ENCODE results near the gene HORMAD2. TPM values are rescaled to one million over a fixed set of nuclear protein-coding genes. Genes with fewer than 3 reads are reported as not detected.

The HORMAD2 gene
- total and polyA plus RNA-seq, 2 donors (not counting 1 experiment from before 2014, with no cell fraction given), result not detected

GRCh38 chr22:30183271-30183670 lies 103.0 kb downstream of the HORMAD2 start:
- WGBS (ENCODE audit: insufficient coverage), result 85% methylated on average over 3 of the region's 3 CpGs
- Histone ChIP-seq H3K4me1 (ENCODE audit: control insufficient read depth in 2 of 2, insufficient read depth in 2 of 2, low read length in 2 of 2) (no peaks in the 10 kb centered on the region), H3K36me3 (replicated peaks in 1 of 2; ENCODE audit: control extremely low read depth in 1 of 2, control insufficient read depth in 1 of 2, extremely low read depth in 1 of 2, insufficient read depth in 2 of 2, low read length in 1 of 2) (no peaks in the 10 kb centered on the region), H2AFZ (ENCODE audit: insufficient read depth, low read depth, low read length, poor library complexity, severe bottlenecking) (no peak overlapping the region), H3K9me3 (ENCODE audit: control extremely low read depth in 1 of 3, control insufficient read depth in 2 of 3, insufficient read depth in 1 of 3, low read length in 2 of 3) (no peaks in the 10 kb centered on the region), H3K4me2 (replicated peaks; ENCODE audit: low read depth, low read length, poor library complexity, severe bottlenecking) (no peak overlapping the region), H3K79me2 (ENCODE audit: control insufficient read depth, insufficient read depth, low read length) (no peaks in the 10 kb centered on the region), H4K20me1 (ENCODE audit: control insufficient read depth, insufficient read depth, low read length, poor library complexity, severe bottlenecking) (no peaks in the 10 kb centered on the region), H3K27me3 (replicated peaks in 1 of 4; ENCODE audit: control extremely low read depth in 1 of 4, control insufficient read depth in 3 of 4, insufficient read depth in 4 of 4, low read length in 3 of 4) (peaks cover 0 to 7% (median 0%) of the 10 kb centered on the region in 4 experiments), H3K9ac (ENCODE audit: low read length) (no peak overlapping the region), H3K27ac (ENCODE audit: low read length in 2 of 2) (no peak overlapping the region), H3K4me3 (ENCODE audit: control extremely low read depth in 1 of 5, extremely low read depth in 1 of 5, insufficient read depth in 1 of 5, low read depth in 2 of 5, low read length in 4 of 5) (no peak overlapping the region)
- DNase-seq (no peak), ATAC-seq (ENCODE audit: low read depth) (no peak)
- CTCF ChIA-PET, result no interaction called here
- no peaks in the 10 kb centered on the region for H3K4me1 Mint-ChIP-seq
- POLR2A ChIA-PET, result no interaction called here
- H3K27me3 Mint-ChIP-seq, result peaks cover 40% of the 10 kb centered on the region
- TF ChIP-seq, protein P1, sequence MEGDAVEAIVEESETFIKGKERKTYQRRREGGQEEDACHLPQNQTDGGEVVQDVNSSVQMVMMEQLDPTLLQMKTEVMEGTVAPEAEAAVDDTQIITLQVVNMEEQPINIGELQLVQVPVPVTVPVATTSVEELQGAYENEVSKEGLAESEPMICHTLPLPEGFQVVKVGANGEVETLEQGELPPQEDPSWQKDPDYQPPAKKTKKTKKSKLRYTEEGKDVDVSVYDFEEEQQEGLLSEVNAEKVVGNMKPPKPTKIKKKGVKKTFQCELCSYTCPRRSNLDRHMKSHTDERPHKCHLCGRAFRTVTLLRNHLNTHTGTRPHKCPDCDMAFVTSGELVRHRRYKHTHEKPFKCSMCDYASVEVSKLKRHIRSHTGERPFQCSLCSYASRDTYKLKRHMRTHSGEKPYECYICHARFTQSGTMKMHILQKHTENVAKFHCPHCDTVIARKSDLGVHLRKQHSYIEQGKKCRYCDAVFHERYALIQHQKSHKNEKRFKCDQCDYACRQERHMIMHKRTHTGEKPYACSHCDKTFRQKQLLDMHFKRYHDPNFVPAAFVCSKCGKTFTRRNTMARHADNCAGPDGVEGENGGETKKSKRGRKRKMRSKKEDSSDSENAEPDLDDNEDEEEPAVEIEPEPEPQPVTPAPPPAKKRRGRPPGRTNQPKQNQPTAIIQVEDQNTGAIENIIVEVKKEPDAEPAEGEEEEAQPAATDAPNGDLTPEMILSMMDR (IDR thresholded peaks at IDR 0.05), result no peak
- no peak for TF ChIP-seq EZH2 (IDR thresholded peaks at IDR 0.05; ENCODE audit: borderline replicate concordance, insufficient read depth, low read depth, low read length, poor library complexity, severe bottlenecking)
- intact Hi-C loops (cut with micrococcal nuclease), result no loop called here
- no peak overlapping the region for H3K27ac Mint-ChIP-seq
- H3K9me3 Mint-ChIP-seq (ENCODE audit: insufficient read depth), result no peaks in the 10 kb centered on the region
- no peak overlapping the region for H3K4me3 Mint-ChIP-seq

DNA sequence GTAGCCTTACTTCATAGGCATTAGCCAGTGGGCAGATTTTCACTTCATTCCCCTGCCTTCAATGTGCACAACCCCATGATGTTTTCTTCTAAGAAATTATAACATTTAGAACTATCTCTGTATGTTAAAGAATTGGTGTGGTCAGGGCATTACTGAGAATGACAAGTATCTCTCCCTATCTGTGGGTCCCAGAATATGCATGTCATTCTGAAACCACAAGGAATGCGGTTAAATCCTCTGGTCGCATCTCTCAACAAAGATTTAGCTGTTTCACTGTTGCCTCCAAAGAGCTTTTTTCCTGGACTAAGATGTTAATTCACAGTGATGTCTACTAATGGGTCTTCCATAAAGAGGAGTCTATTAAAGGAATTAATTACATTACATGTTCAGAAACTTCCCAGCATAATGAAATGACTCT lies 103.6 kb downstream of the HORMAD2 start:
- H3K36me3 ChIP-seq (replicated peaks in 1 of 2; ENCODE audit: control extremely low read depth in 1 of 2, control insufficient read depth in 1 of 2, extremely low read depth in 1 of 2, insufficient read depth in 2 of 2, low read length in 1 of 2), result no peaks in the 10 kb centered on the region
- H3K9me3 ChIP-seq (ENCODE audit: control extremely low read depth in 1 of 3, control insufficient read depth in 2 of 3, insufficient read depth in 1 of 3, low read length in 2 of 3), result no peaks in the 10 kb centered on the region
- no peak overlapping the region for H2AFZ ChIP-seq (ENCODE audit: insufficient read depth, low read depth, low read length, poor library complexity, severe bottlenecking)
- H3K27me3 ChIP-seq (replicated peaks in 1 of 4; ENCODE audit: control extremely low read depth in 1 of 4, control insufficient read depth in 3 of 4, insufficient read depth in 4 of 4, low read length in 3 of 4), result peaks cover 0 to 7% (median 0%) of the 10 kb centered on the region in 4 experiments
- Mint-ChIP-seq H3K9me3 (ENCODE audit: insufficient read depth) (no peaks in the 10 kb centered on the region), H3K27ac (no peak overlapping the region), H3K27me3 (peaks cover 40% of the 10 kb centered on the region), H3K4me1 (no peaks in the 10 kb centered on the region), H3K4me3 (no peak overlapping the region)
- ATAC-seq (ENCODE audit: low read depth) (no peak), DNase-seq (no peak)
- intact Hi-C loops (cut with micrococcal nuclease), result no loop called here
- H3K4me1 ChIP-seq (ENCODE audit: control insufficient read depth in 2 of 2, insufficient read depth in 2 of 2, low read length in 2 of 2), result no peaks in the 10 kb centered on the region
- no peak overlapping the region for H3K27ac ChIP-seq (ENCODE audit: low read length in 2 of 2)
- no peak overlapping the region for H3K4me3 ChIP-seq (ENCODE audit: control extremely low read depth in 1 of 5, extremely low read depth in 1 of 5, insufficient read depth in 1 of 5, low read depth in 2 of 5, low read length in 4 of 5)
- no peak overlapping the region for H3K9ac ChIP-seq (ENCODE audit: low read length)
- H4K20me1 ChIP-seq (ENCODE audit: control insufficient read depth, insufficient read depth, low read length, poor library complexity, severe bottlenecking), result no peaks in the 10 kb centered on the region
- POLR2A ChIA-PET, result no interaction called here
- H3K79me2 ChIP-seq (ENCODE audit: control insufficient read depth, insufficient read depth, low read length), result no peaks in the 10 kb centered on the region
- TF ChIP-seq, protein P1 (IDR thresholded peaks at IDR 0.05), result no peak
- no peak for TF ChIP-seq EZH2 (IDR thresholded peaks at IDR 0.05; ENCODE audit: borderline replicate concordance, insufficient read depth, low read depth, low read length, poor library complexity, severe bottlenecking)
- H3K4me2 ChIP-seq (replicated peaks; ENCODE audit: low read depth, low read length, poor library complexity, severe bottlenecking), result no peak overlapping the region
- no CpG with 5 or more reads among the region's 2 CpGs for WGBS (ENCODE audit: insufficient coverage)
- CTCF ChIA-PET, result no interaction called here

Data from B cell (primary cell).